DND-41 (cell line): ENCODE measurements around the gene LRRC47.

Source experiments
- CTCF ChIP-seq: IDR thresholded peaks from 2 replicates; pipeline ENCODE4 v1.5.1; 2012; ENCODE audit warnings: borderline replicate concordance, low read length, moderate library complexity, mild to moderate bottlenecking; ENCODE audit not compliant: poor library complexity, severe bottlenecking; ENCODE audit errors: extremely low read depth
- EZH2 ChIP-seq: IDR thresholded peaks from 3 replicates; pipeline ENCODE4 v1.6.1; 2012; ENCODE audit warnings: borderline replicate concordance, low read depth, mild to moderate bottlenecking, moderate library complexity, low read length, inconsistent platforms; ENCODE audit not compliant: severe bottlenecking

GRCh38 chr1:3762151-3762872, 34.0 kb downstream of the LRRC47 start:
- TF ChIP-seq CTCF: no peak
- no peak for TF ChIP-seq EZH2
